Caco-2 (cell line): ENCODE measurements around the gene MEIS1. TPM values are rescaled to one million over a fixed set of nuclear protein-coding genes. Genes with fewer than 3 reads are reported as not detected.

Source experiments
- BruUV-seq: library from RNA; stranded (reverse); fragments of 400-500 nt; replicated peaks from 2 replicates; lab custom pipeline; 2021; lab: Mats Ljungman, UMichigan
- CTCF ChIA-PET: fragments of 300-600 bp; sonication (Branson Sonifier 250); formaldehyde crosslinking; loops from one replicate; lab custom pipeline; 2022; ENCODE audit warnings: antibody characterized with exemption; lab: Charles Lee
- POLR2A ChIA-PET: fragments of 300-600 bp; sonication (Branson Sonifier 250); formaldehyde crosslinking; loops from one replicate; lab custom pipeline; 2022; ENCODE audit warnings: antibody characterized with exemption; lab: Charles Lee
- DNase-seq, 2 experiments: peaks; one replicate each; pipeline versions ENCODE4 v3.0.0 to v3.0.0-alpha.2; 2020 to 2022
- H3K27me3 ChIP-seq: replicated peaks from 2 replicates; pipeline ENCODE4 v1.6.0; 2011; ENCODE audit warnings: low read length; ENCODE audit not compliant: control insufficient read depth, insufficient read depth
- H3K36me3 ChIP-seq: 2 replicates; pipeline ENCODE4 v1.5.1; 2011; ENCODE audit warnings: low read length; ENCODE audit not compliant: control insufficient read depth, insufficient read depth
- H3K4me1 ChIP-seq: fragments of 250-450 bp; sonication (Bioruptor Pico); 2 replicates; pipeline ENCODE4 v1.5.1; 2020; ENCODE audit warnings: mild to moderate bottlenecking
- H3K4me3 ChIP-seq: 2 replicates; pipeline ENCODE4 v1.5.1; 2011; ENCODE audit warnings: low read depth, mild to moderate bottlenecking, control low read depth, low read length
- H3K9me3 ChIP-seq: fragments of 250-450 bp; sonication (Bioruptor Pico); 2 replicates; pipeline ENCODE4 v1.5.1; 2020; ENCODE audit warnings: mild to moderate bottlenecking, moderate library complexity
- H3K27ac Mint-ChIP-seq: one replicate; pipeline ENCODE4 v1.8.0; 2022; ENCODE audit warnings: mixed read lengths; ENCODE audit not compliant: unreplicated experiment
- H3K27me3 Mint-ChIP-seq: one replicate; pipeline ENCODE4 v1.8.0; 2022; ENCODE audit warnings: mixed read lengths; ENCODE audit not compliant: insufficient read depth, unreplicated experiment
- H3K36me3 Mint-ChIP-seq: one replicate; pipeline ENCODE4 v1.8.0; 2022; ENCODE audit warnings: mild to moderate bottlenecking, mixed read lengths; ENCODE audit not compliant: insufficient read depth, unreplicated experiment
- H3K4me1 Mint-ChIP-seq: one replicate; pipeline ENCODE4 v1.8.0; 2022; ENCODE audit warnings: low read depth, mixed read lengths; ENCODE audit not compliant: unreplicated experiment
- H3K4me3 Mint-ChIP-seq: one replicate; pipeline ENCODE4 v1.8.0; 2022; ENCODE audit warnings: mild to moderate bottlenecking, moderate library complexity, mixed read lengths; ENCODE audit not compliant: unreplicated experiment
- H3K9me3 Mint-ChIP-seq: one replicate; pipeline ENCODE4 v1.8.0; 2022; ENCODE audit warnings: mixed read lengths; ENCODE audit not compliant: unreplicated experiment
- CTCF ChIP-seq, 2 experiments: fragments of 200-600 bp in 1 of 2; IDR thresholded peaks; 1 replicate in 1 of 2; 2 replicates in 1 of 2; pipeline versions ENCODE4 v1.5.1 to v1.8.0; 2011 to 2022; ENCODE audit warnings: antibody characterized with exemption in 1 of 2, control low read depth in 1 of 2, inconsistent platforms in 1 of 2, low read depth in 1 of 2, low read length in 1 of 2, mild to moderate bottlenecking in 1 of 2, moderate library complexity in 1 of 2; ENCODE audit not compliant: insufficient read depth in 1 of 2, severe bottlenecking in 1 of 2, unreplicated experiment in 1 of 2
- intact Hi-C: fragments of 100-400 bp; cut with micrococcal nuclease; formaldehyde crosslinking; loops from one replicate; pipeline ENCODE4 v1.10.0; 2022; ENCODE audit not compliant: unreplicated experiment
- total RNA-seq: library from RNA; stranded (reverse); gene quantifications from 2 replicates; pipeline ENCODE4 v1.2.3, GENCODE V29; 2022

Gene MEIS1
- total RNA-seq, 1 experiment from 2014 or later: 7.4 TPM

- intact Hi-C loops: no loop called here
- Mint-ChIP-seq H3K27ac (no peak overlapping the region), H3K4me3 (no peak overlapping the region), H3K9me3 (no peaks in the 10 kb centered on the region), H3K27me3 (no peaks in the 10 kb centered on the region), H3K4me1 (peaks cover 11% of the 10 kb centered on the region), H3K36me3 (no peaks in the 10 kb centered on the region)
- Histone ChIP-seq H3K4me1 (peaks cover 29% of the 10 kb centered on the region), H3K36me3 (no peaks in the 10 kb centered on the region), H3K9me3 (no peaks in the 10 kb centered on the region), H3K27me3 (no peaks in the 10 kb centered on the region), H3K4me3 (no peak overlapping the region)
- ChIA-PET CTCF (no interaction called here), POLR2A (no interaction called here)
- DNase-seq: no peak
- BruUV-seq: no TSS peak
- no peak for TF ChIP-seq CTCF (IDR thresholded peaks at IDR 0.05; ENCODE audit: insufficient read depth in 1 of 2, low read depth in 1 of 2, low read length in 1 of 2, severe bottlenecking in 1 of 2, unreplicated experiment in 1 of 2)
Observed at GRCh38 chr2:66531567-66531966, 96.6 kb downstream of the MEIS1 start.

- no peak overlapping the region for H3K27ac Mint-ChIP-seq
- no peaks in the 10 kb centered on the region for H3K27me3 ChIP-seq
- H3K4me3 ChIP-seq: no peak overlapping the region
- no peaks in the 10 kb centered on the region for H3K36me3 Mint-ChIP-seq
- H3K4me3 Mint-ChIP-seq: no peak overlapping the region
- peaks cover 29% of the 10 kb centered on the region for H3K4me1 ChIP-seq
- H3K9me3 Mint-ChIP-seq: no peaks in the 10 kb centered on the region
- TF ChIP-seq CTCF (IDR thresholded peaks at IDR 0.05; ENCODE audit: insufficient read depth in 1 of 2, low read depth in 1 of 2, low read length in 1 of 2, severe bottlenecking in 1 of 2, unreplicated experiment in 1 of 2): no peak
- CTCF ChIA-PET: no interaction called here
- POLR2A ChIA-PET: no interaction called here
- H3K4me1 Mint-ChIP-seq: peaks cover 10% of the 10 kb centered on the region
- no peaks in the 10 kb centered on the region for H3K9me3 ChIP-seq
- BruUV-seq: no TSS peak
- H3K36me3 ChIP-seq: no peaks in the 10 kb centered on the region
- no peak for DNase-seq
- intact Hi-C loops: no loop called here
- H3K27me3 Mint-ChIP-seq: no peaks in the 10 kb centered on the region
Observed at GRCh38 chr2:66532972-66533868, 98.3 kb downstream of the MEIS1 start.

GRCh38 chr2:66534461-66534860 lies 99.5 kb downstream of the MEIS1 start:
- no peaks in the 10 kb centered on the region for H3K9me3 ChIP-seq
- H3K36me3 Mint-ChIP-seq: no peaks in the 10 kb centered on the region
- H3K36me3 ChIP-seq: no peaks in the 10 kb centered on the region
- no TSS peak for BruUV-seq
- no peaks in the 10 kb centered on the region for H3K27me3 ChIP-seq
- H3K4me3 ChIP-seq: no peak overlapping the region
- no peak for DNase-seq
- H3K27me3 Mint-ChIP-seq: no peaks in the 10 kb centered on the region
- ChIA-PET CTCF (no interaction called here), POLR2A (no interaction called here)
- no peaks in the 10 kb centered on the region for H3K4me1 Mint-ChIP-seq
- no peak overlapping the region for H3K4me3 Mint-ChIP-seq
- H3K27ac Mint-ChIP-seq: no peak overlapping the region
- peaks cover 21% of the 10 kb centered on the region for H3K4me1 ChIP-seq
- H3K9me3 Mint-ChIP-seq: no peaks in the 10 kb centered on the region
- intact Hi-C loops: no loop called here
- TF ChIP-seq CTCF (IDR thresholded peaks at IDR 0.05; ENCODE audit: insufficient read depth in 1 of 2, low read depth in 1 of 2, low read length in 1 of 2, severe bottlenecking in 1 of 2, unreplicated experiment in 1 of 2): no peak
